ENCODE results near the gene SLC6A3.
"Not testable (repeated sequence)": the region's sequence is repeated elsewhere in the genome, so short reads cannot be mapped to it uniquely, and the experiment has no call there.

Gene SLC6A3

GRCh38 chr5:1483064-1483463, 37.8 kb upstream of the SLC6A3 start:
- DNase-seq (ENCODE audit: low read depth in 1 of 2, low spot score in 1 of 2), result no peak
- no peak for TF ChIP-seq JUND (IDR thresholded peaks at IDR 0.05; ENCODE audit: low read depth)
- in situ Hi-C loops (cut with HindIII; ENCODE audit: low pct_unique_long_range_greater_than_20kb, low sequenced_read_pairs), result no loop called here

DNA sequence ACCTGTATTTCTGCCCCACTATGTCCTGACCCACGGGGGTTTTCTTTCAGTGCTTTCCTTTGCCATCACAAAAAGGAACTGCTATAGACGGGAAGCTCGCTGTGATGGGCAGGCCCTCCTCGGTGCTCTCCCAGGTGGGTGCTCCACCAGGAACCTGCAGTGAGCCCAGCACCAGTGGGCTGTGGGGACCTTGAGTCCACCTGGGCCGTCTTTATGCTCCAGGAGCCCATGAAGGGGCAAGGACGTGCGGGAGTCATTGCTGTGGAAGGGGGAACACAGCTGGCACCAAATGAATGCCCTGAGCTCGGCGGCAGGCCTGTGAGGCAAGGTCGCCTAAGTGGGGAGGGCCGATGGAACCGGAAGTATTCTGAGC, 36.7 kb upstream of the SLC6A3 start:
- in situ Hi-C loops (cut with HindIII; ENCODE audit: low pct_unique_long_range_greater_than_20kb, low sequenced_read_pairs), result no loop called here
- no peak for DNase-seq (ENCODE audit: low read depth in 1 of 2, low spot score in 1 of 2)
- no peak for TF ChIP-seq JUND (IDR thresholded peaks at IDR 0.05; ENCODE audit: low read depth)

- no peak for DNase-seq (ENCODE audit: low read depth in 1 of 2, low spot score in 1 of 2)
- no peak for TF ChIP-seq JUND (IDR thresholded peaks at IDR 0.05; ENCODE audit: low read depth)
- in situ Hi-C loops (cut with HindIII; ENCODE audit: low pct_unique_long_range_greater_than_20kb, low sequenced_read_pairs), result no loop called here
Measured at GRCh38 chr5:1481266-1481958, 36.2 kb upstream of the SLC6A3 start.

DNA sequence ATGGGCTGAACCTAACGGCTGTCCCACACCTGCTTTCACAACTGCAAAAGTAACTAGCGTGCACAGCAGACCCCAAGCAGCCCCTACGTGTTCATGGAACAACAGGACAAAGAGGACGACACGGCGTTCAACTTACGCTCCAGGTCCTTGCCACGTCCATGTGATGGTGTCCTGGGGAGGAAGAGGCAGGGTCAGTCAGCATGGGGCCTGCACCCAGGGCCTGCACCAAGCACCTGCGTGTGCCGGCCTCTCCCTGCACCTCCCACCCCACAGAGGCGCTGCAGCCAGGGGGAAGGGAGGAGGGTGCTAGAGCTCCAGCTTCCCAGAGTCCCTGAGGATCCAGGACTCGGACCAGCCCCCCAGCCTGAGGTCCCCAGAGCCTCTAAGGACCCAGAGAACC, 35.6 kb upstream of the SLC6A3 start:
- TF ChIP-seq JUND (IDR thresholded peaks at IDR 0.05; ENCODE audit: low read depth), result no peak

GRCh38 chr5:1480217-1480616, 35.0 kb upstream of the SLC6A3 start:
- no peak for TF ChIP-seq JUND (IDR thresholded peaks at IDR 0.05; ENCODE audit: low read depth)
- in situ Hi-C loops (cut with HindIII; ENCODE audit: low pct_unique_long_range_greater_than_20kb, low sequenced_read_pairs), result no loop called here

More for the DNA sequence above, 35.6 kb upstream of the SLC6A3 start:
- DNase-seq (ENCODE audit: low read depth in 1 of 2, low spot score in 1 of 2), result no peak
- in situ Hi-C loops (cut with HindIII; ENCODE audit: low pct_unique_long_range_greater_than_20kb, low sequenced_read_pairs), result no loop called here

GRCh38 chr5:1479581-1480188, 34.4 kb upstream of the SLC6A3 start:
- peak; percentile 46 to 79 for DNase-seq (ENCODE audit: low read depth in 1 of 2, low spot score in 1 of 2)
- in situ Hi-C loops (cut with HindIII; ENCODE audit: low pct_unique_long_range_greater_than_20kb, low sequenced_read_pairs), result no loop called here
- no peak for TF ChIP-seq JUND (IDR thresholded peaks at IDR 0.05; ENCODE audit: low read depth)

More at GRCh38 chr5:1480217-1480616, 35.0 kb upstream of the SLC6A3 start:
- DNase-seq (ENCODE audit: low read depth in 1 of 2, low spot score in 1 of 2), result no peak

- no peak for TF ChIP-seq JUND (IDR thresholded peaks at IDR 0.05; ENCODE audit: low read depth)
- no peak for DNase-seq (ENCODE audit: low read depth in 1 of 2, low spot score in 1 of 2)
- in situ Hi-C loops (cut with HindIII; ENCODE audit: low pct_unique_long_range_greater_than_20kb, low sequenced_read_pairs), result no loop called here
Measured at GRCh38 chr5:1479066-1479465, 33.8 kb upstream of the SLC6A3 start.

- TF ChIP-seq JUND (IDR thresholded peaks at IDR 0.05; ENCODE audit: low read depth), result no peak
- in situ Hi-C loops (cut with HindIII; ENCODE audit: low pct_unique_long_range_greater_than_20kb, low sequenced_read_pairs), result no loop called here
- no peak for DNase-seq (ENCODE audit: low read depth in 1 of 2, low spot score in 1 of 2)
Measured at GRCh38 chr5:1478271-1479035, 33.2 kb upstream of the SLC6A3 start.

GRCh38 chr5:1477341-1477740, 32.1 kb upstream of the SLC6A3 start:
- no peak for TF ChIP-seq JUND (IDR thresholded peaks at IDR 0.05; ENCODE audit: low read depth)
- DNase-seq (ENCODE audit: low read depth in 1 of 2, low spot score in 1 of 2), result no peak
- in situ Hi-C loops (cut with HindIII; ENCODE audit: low pct_unique_long_range_greater_than_20kb, low sequenced_read_pairs), result no loop called here

GRCh38 chr5:1476967-1477310, 31.7 kb upstream of the SLC6A3 start:
- DNase-seq (ENCODE audit: low read depth in 1 of 2, low spot score in 1 of 2), result no peak
- in situ Hi-C loops (cut with HindIII; ENCODE audit: low pct_unique_long_range_greater_than_20kb, low sequenced_read_pairs), result no loop called here
- TF ChIP-seq JUND (IDR thresholded peaks at IDR 0.05; ENCODE audit: low read depth), result no peak

DNA sequence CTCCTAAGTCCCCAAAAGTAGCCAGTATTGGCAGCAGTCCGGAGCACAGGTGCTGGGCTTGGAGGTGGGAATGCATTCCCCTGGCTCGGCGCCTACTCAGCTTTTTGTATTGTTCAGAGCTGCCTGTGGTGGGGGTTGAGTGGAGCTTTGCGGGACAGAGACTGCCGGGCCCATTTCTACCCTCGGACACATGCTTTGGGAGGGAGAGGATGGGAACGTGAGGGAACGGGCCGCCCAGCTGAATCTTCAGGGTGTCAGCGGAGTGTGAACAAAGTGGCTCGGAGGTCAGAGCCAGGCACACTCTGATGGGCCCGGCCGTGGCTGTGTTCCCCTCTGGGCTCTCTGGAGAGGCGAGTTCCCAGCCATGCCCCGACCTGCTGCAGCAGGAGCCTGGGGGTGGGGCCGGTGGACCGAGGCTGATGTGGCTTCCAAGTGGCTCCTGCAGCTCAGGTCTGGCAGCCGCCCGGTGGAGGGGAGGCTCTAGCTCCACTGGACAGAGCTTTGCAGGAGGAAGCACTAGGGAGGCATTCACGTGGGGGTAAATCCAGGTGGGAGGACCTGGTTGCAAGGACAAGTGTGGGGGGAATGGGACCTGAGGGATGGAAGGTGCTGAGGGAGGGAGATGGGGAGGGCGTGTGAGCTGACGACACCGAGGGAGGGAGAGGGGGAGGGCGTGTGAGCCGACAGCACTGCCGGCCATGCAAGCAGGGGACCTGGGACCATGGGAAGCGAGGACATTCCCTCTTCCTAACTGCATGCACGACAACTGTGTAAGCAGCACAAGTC, 31.1 kb upstream of the SLC6A3 start:
- in situ Hi-C loops (cut with HindIII; ENCODE audit: low pct_unique_long_range_greater_than_20kb, low sequenced_read_pairs), result no loop called here
- TF ChIP-seq JUND (IDR thresholded peaks at IDR 0.05; ENCODE audit: low read depth), result no peak
- no peak for DNase-seq (ENCODE audit: low read depth in 1 of 2, low spot score in 1 of 2)

GRCh38 chr5:1475544-1475900, 30.3 kb upstream of the SLC6A3 start:
- DNase-seq (ENCODE audit: low read depth in 1 of 2, low spot score in 1 of 2); in situ Hi-C loops (cut with HindIII; ENCODE audit: low pct_unique_long_range_greater_than_20kb, low sequenced_read_pairs): not testable (repeated sequence)

All from T47D (cell line).